Eye (tissue), 1 donor: ENCODE results near the gene GNAS.
"Not testable (repeated sequence)": the region's sequence is repeated elsewhere in the genome, so short reads cannot be mapped to it uniquely, and the experiment has no call there.

Experiments used
- DNase-seq: peaks from one replicate; pipeline ENCODE4 v3.0.0-alpha.2; 2015

The GNAS gene

DNA sequence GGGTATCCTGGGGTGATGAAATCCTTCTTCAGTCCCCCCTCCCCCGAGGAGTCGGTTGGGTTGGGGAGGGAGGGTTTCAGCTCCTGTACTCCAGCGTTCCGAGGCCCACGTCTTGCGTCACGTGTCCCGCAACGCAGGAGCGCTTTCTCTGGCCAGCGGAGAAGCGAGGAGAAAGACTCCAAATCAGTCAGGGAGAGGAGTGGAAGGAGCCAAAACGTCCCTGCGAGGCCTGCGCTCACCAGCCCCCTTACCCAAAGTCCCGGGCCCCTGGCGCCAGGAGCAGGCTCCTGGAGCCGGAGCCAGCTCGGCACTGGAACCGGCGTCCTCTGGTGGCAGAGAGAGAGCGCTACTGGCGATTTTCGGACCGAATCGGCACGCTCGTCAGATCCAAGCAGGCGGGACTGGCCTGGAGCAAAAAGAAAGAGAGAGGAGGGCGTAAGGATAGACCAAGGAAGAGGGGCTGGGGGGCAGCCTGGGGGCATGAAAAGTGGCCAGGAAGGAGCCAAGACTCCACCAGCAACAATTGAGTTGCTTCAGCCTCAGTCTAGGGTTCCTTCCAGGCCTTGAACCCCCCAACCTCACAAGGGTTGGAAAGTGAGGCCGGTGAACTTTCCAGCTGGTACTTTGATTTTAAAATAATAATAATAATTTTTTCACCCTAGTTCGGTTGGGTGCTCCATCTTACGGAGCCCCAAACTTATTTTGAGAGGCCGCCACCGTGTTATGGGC is at the start of gene GNAS:
Gene GNAS (plus strand): TSS at position 174 of the 729 bp plus-strand sequence.
- DNase-seq: peak; percentile 88

DNA sequence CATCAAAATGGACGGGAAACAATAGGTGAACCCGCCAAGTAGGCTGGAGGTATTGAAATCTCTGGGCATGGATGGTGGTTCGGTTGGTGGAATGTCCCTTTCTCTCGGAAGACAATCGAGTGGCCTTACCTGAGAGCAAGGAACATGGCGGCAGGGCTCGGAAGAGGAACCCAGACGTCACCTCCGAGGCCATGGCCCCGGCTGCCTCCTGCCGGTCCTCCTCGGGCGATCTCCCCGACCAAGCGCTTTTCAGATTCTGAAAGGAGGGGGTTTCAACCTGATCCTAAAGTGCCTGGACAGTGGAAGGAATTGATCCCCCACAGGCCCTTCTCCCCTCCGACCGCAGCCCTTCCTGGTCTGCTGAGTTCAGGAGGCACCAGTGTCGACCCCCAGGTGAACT is 49.0 kb upstream of the GNAS start:
- DNase-seq: no peak

DNA sequence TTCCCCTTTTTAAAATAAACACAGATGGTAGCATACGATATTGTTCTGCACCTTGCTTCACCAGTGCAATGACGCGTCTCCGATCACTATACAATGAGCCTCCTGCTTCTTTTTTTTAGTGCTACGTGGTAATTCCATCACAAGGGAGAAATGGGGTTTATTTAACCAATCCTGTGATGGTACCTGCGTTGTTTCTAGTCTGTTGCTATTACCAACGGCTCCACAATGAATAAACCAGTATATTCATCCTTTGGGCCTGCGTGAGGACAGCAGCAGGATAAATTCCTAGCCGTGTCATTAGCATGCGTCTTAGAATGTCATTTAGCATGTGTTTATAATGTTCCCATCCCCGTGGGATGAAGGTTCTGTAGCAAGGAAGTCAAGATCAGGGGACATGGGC is 44.7 kb upstream of the GNAS start:
- no peak for DNase-seq

DNA sequence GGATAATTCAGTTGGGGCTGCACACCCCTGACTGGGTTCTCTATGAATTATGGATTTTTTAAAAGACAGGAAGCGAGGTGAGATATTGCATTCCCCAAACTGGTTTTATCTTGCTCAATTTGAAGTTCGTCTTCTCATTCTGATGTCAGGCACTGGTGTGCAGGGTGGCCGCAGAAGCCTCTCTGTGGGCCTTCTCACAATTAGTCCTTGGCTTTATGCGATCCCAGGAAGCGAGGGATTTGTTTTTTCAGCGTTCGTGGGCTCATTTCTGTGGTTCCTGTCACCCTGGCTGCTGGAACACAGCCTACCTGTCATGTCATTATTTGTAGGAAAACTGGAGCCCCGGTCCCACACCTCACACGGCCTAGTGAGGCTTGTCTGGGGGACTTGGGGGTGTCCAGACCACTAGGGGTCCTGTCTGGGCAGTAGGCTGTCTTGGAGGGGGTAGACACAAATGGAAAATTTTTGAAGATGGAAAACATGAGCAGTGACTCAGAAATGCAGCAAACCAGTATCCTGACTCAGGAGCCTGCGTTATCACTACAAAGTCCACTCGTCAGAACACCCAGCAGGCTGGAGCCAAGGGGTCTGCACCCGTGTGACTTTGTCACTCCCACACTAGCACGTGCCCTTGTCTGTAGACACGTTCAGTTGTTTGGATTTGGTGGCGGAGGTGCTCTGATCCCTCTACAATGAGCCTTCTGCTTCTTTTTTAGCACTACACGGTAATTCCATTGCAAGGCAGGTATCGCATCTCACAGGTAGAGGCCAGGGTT is 44.1 kb upstream of the GNAS start:
- no peak for DNase-seq

DNA sequence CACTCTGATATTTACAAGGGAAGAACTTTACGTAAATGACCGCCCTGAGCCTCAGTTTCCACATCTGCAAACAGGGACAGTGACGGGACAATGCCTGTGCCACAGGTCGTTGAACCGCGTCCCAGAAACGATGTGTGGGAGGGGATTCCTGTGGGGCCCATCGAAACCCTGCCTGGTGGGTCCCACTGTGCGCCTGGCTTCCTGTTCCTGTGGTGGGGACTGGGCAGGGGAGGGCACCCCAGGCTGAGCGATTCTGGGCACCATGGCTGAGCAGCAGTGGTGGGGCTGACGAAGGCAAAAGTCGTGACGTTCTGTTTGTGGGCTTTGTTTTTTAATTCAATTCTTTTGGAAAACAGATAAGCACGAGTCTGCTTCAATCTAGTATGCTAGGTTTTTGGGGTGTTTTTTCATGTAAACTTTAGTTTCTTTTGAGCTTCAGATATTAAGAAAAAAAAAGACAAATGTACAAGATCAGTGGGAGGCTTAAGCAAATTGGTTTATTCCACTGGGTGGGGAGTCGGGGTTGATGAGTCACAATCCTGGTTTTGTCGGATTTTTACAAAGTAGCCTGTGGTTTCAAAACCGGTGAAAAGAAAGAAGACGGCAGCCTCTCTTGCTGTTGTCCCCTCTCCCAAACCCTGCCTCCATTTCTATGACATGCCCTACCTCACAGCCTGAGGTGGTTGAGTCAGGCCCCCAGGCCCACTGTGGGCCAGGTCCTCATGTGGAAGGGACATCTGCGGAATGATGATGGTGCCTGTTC is 42.2 kb upstream of the GNAS start:
- no peak for DNase-seq

DNA sequence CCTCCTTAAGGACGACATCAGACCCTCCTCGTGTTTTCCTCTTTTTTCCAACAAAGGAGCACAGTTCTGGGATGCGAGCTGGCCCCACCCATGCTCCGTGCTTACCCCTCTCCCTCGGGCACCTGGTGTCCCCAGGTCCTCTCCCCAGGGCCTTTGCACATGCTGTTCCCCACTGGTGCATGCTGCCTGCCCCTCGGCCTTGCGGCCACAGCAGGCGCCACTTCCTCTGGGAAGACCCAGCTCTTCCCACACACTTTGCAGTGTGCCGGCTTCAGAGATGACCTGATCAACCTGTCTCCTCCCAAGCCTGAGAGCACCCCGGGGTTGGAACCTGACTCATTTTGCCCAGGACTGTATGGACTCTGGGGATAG is 41.7 kb upstream of the GNAS start:
- DNase-seq: no peak

DNA sequence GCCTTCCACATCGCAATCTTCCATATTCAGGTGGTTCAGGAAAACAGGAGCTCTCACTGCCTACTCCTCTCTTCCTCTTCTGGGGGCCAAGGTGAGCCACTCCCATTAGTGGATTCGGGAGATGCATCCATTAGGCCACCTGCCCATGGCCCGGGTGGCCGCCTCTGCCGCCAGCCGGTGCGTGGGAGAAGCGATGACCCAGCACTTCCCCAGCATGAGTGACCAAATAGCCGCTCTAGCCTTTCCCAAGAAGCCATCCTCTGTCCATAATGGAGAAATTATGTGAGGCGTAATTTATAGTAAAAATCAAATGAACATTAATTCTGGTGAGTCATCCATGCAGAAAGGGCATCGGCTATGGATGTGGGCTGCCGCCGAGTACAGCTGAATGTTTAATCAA is 41.2 kb upstream of the GNAS start:
- DNase-seq: no peak

DNA sequence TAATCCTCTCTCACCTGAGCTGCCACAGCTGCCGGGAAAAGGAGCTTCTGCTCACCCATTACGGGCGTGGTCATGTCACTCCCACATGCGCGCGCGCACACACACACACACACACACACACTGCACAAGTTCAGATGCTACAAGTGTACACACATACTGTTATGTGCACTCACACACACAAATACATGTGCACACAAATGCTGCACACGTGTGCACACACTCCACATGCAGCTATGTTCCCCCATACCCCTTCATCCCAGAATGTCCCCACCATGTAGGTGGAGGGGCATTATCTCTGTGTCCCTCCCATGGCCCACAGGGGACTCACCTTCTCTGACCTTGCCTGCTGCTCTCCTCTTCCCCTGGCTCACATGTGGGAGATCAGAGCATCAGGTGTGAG is 39.1 kb upstream of the GNAS start:
- no peak for DNase-seq

DNA sequence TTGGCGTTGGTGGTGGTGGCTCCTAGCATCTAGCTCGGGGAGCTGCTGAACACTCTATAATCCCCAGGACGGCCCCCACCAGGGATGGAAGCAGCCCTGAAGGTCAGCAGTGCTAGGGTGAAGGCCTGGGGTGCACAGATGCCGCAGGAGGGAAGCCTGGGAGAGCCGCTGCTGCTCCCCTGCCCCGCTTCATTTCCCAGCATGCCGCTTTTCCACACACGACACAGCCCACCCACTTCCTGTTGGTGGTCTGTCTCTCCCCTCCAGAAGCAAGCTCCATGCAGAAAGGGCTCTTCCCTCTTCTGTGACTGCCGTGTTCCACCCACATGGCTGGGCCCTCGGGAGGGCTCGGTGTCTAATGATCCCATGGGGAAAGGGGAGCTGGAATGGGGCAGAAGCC is 37.1 kb upstream of the GNAS start:
- DNase-seq: no peak

DNA sequence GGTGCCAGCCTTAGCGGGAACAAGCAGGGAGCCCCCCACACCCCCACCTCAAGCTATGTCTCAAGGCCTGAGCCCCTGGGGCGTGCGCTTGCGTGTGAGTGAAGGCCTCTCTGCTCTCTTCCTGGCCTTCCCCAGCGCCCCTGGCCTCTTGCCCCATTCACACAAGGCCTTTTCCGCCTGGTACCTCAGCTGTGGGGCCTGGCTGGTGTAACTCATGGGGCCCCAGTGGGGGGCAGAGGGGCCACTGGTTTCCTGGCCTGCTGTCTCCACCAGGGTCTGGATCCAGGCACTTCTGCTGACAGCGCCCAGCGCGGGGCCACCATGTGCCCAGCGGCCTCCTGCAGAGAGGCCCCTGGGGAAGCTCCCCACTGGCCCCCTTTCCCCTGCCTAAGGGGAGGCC is 36.5 kb upstream of the GNAS start:
- DNase-seq: no peak

DNA sequence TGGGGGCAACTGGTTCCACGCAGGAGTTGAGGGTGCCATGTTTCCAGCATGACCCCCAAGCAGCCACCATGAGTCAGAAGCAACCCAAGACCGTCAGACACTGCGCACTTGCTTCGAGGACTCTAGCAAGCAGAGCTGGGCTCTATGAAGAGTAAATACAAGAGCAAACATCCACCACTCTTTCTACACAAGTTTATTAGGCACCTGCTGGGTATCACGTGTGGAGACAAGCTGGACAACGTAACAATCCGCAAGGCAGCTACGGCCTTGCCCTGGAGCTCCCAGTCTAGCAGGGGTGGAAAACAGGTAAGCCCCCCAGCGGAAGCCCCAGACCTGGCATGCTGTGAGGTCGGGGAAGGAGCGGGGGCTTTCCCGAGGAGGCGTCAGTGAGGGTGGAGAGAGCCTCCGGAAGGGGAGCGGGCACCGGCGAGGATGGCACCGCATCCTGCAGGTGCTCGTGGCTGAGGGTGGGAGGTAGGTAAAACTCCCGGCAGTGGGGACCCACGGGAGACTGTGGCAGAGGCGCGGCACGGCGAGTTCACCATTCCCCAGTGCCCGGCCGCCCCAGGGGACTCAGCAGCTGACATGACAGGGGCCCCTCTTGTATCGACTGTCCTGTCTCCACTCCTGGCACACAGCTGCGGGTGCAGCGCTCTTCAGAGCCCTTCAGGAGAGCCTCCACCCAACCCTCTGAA is 35.4 kb upstream of the GNAS start:
- DNase-seq: no peak

DNA sequence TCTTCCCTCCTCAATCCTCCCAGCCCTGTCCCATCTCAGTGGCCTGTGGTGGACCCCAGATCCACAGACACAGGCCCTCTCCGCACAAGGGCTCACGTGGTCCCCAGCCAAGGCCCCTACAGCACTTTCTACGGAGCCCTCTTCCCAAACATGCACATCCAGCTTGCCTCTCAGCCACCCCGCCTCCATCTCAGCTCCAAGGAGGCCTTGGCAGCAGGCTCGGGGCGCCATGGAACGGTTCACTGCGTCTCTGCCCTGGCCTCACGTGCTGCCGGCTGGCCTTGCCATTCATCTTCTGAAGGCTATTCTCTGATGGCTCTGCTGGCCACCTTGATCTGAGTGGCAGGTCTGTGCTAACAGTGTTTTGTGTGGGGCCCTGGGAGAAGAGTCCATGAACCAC is 34.8 kb upstream of the GNAS start:
- no peak for DNase-seq

DNA sequence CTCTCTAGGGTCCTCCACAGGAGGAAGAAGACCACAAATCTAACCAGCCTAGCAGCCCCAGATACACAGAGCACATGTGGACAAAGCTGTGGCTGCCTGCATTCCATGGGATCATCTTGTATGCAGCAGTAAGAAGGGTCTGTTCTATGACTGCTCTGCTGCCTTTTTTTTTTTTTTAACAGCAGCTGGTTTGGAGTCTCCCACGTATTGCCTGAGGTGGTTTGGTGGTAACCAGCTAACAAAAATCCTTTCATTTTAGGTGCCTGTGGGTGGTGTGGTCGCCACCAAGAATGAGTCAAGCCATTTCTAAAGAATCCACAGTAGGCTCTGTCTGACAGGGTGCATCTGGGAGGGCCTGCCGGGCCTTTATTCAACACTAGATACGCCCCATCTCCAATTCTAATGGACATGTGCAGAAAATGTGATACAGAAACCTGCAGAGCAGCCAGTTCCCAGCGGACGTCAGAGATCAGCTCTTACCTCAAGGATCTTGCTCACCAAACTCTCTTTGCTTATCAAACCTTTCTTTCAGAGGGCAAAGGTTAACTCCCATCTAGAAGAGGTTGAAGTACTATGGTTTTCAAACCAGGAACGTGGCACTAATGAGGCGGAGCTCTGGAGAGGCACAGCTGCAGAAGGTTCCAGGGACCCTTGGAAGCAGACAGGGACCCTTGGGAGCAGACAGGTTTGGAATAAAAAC is 33.8 kb upstream of the GNAS start:
- DNase-seq: no peak

DNA sequence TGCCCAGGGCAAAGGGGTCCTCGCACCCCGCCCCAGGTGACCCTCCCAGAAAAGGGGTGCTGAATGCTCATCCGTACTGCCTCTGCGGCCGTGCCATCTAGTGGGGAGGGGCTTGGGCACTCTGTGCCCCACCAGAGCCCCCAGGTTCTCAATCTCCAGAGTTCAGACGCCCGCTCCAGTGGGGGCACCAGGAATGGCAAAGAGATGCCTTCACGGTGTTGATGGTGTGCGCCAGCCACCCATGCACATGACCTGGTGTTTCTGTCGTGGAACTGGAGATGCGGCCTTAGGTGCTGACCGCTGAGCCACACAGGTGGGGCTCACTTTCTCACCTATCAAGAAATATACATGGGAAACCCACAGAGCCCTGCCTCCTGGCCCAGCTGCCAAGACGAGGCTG is 32.6 kb upstream of the GNAS start:
- DNase-seq: no peak

DNA sequence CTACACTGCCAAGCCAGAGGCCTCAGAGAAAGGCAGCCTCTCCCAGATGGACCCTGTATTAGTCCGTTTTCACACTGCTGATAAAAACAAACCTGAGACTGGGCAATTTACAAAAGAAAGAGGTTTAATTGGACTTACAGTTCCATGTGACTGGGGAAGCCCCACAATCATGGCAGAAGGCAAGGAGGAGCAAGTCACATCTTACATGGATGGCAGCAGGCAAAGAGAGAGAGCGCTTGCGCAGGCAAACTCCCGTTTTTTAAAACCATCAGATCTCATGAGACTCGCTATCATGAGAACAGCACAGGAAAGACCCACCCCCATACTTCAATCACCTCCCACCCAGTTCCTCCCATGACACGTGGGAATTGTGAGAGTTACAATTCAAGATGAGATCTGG is 32.0 kb upstream of the GNAS start:
- DNase-seq: not testable (repeated sequence)

DNA sequence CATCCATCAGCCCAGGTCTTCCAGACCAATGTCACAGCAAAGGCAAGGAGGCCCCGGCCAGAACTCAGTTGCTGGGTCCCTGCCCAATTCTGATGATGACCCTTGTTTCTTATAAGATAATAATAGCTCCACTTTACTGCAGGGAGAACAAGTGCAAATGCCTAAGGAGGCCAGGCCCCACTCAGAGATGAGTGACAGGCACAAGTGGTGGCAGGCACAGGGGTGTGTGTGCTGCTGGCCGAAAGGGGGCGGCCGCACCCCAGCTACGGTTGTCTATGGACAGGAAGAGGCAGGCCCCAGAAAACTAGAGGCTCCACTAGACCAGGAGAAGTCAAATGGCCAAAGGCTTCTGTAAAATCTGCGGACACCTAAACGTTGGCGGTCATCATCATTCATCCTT is 30.4 kb upstream of the GNAS start:
- no peak for DNase-seq

DNA sequence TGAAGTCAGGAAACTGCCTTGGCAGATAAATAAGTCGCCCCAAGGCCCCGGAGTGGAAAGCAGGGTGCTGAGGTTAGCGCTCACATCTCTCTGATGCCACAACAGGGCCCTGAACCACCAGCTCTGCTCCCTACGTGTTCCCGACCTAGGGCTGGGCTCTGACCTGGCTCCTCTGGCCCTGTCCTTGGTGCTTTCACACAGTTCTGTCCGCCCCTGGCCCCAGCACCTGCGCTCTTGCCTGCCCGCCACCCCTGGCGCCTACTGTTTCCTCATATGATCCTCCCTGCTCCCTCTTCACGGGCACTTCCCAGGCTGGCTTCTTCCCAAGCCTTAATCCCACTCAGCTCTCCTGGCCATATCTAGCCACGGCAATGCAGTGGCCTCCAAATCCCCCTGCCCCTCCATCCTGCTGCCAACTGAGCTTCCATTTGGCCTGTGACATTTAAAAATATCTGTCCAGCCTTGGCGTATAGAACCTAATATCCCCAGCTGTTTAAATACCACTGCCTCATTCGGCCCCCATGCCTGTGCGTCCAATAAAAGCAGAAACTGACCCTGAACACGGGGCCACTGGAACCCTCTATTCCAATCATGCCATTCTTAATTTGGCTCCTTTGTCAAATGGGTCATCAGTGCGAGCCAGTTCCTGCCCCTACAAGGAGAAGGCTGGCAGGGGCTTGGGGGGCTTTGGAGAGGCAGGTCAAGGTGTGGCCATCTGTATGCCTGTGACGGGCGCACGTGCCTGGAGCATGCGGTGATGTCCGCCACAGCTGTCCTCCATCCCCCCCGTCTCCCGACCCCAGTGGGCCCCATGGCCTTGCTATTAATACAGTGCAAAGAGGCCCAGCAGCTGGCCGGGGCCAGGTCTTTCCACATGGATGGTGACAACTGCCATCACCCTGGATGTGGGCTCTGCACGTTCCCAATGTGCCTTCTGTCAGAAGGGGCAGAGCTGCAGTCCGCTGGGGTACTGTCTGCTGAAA is 29.5 kb upstream of the GNAS start:
- peak; percentile 28 for DNase-seq

DNA sequence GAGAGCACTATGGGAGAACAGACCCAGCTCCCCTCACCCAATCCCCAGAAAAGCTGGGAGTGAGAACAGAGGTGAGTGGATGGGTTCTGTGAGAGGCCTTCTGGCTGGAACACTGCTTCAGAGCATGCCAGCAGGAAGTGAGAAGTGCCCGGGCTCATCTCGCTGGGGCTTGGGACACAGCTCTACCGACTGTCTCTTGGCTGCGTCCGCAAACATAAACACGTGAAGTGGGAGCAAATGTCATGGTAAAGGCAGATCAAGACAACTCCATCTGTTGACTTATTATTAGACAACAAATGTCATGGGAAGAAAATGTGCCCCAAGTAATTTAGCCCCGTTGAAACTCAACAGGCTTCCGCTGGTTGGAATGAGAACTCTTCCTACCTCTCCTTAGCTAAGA is 27.7 kb upstream of the GNAS start:
- DNase-seq: no peak

DNA sequence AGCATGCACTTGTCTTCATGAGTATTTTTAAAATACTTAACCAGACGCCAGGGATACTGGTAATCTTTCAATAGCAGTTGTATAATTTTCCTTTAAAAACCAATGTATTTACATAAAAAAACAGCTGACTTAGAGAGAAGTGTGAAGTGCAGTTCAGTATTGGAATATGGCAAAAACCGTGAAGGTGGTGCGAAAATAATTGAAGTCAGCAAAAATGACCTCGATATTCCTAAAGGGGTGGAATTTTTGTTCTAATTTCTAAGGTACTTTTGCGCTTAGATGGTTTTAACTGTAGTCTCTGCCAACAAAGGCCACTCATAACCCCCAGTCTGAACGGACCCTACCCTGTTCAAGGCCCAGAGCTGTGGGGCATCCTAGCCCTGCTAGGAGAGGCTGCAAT is 27.1 kb upstream of the GNAS start:
- no peak for DNase-seq

DNA sequence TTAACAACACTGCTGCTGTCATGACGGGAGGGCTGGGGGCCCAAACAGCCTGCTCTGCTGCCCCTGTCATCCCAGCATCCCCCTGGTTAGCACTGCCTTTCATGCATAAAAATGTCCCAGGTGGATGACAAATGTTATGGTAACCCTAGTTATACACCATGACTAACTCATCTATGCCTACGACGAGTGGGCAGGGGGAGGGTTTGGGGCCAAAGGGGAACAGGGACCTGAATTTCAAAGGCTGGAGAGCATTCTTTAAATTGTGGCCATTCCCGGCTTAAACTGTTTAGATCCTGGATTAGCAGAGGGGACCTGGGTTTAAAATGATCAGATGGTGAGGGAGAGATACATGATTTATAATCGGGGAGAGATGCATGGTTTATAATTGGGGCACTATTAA is 26.2 kb upstream of the GNAS start:
- DNase-seq: no peak

DNA sequence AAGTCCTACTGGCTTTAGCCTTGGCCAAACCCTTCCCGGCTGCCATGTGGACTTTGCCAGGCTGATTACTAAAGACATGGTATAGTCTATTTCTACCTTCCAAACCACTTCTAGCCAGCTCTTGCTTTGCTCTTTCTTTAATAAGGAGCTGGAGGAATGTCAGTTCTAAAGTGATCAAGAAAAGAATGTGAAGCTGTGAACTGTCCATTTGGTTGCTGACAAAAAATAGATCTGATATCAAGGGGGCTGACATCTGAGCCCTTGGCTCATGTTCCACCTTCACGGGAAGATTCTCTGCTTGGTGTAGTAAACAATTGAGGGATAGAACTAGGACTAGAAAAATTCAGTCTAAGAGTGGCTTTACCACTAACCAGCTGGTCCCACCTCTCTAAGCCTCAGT is 24.4 kb upstream of the GNAS start:
- no peak for DNase-seq
